Measurements from ENCODE around the gene SBNO2. TPM values are rescaled to one million over a fixed set of nuclear protein-coding genes. Genes with fewer than 3 reads are reported as not detected.
A peak's percentile ranks its signal among the peaks of the same experiment; 100 is the strongest.
"Not testable (repeated sequence)": the region's sequence is repeated elsewhere in the genome, so short reads cannot be mapped to it uniquely, and the experiment has no call there.

The SBNO2 gene
- total RNA-seq, 4 donors from 2014 or later: 33.1 to 208 (median 61.9) TPM

GRCh38 chr19:1213391-1214286 is 39.6 kb upstream of the SBNO2 start:
- no peak for DNase-seq (ENCODE audit: low spot score)
- ATAC-seq (ENCODE audit: low FRiP score): peak; percentile 37

GRCh38 chr19:1211494-1212234 is 37.6 kb upstream of the SBNO2 start:
- no peak for TF ChIP-seq CTCF (IDR thresholded peaks at IDR 0.05)
- ATAC-seq (ENCODE audit: low FRiP score): no peak
- DNase-seq (ENCODE audit: low spot score): no peak

More at GRCh38 chr19:1213391-1214286, 39.6 kb upstream of the SBNO2 start:
- TF ChIP-seq CTCF (IDR thresholded peaks at IDR 0.05): no peak

GRCh38 chr19:1210227-1210538 is 36.1 kb upstream of the SBNO2 start:
- TF ChIP-seq CTCF (IDR thresholded peaks at IDR 0.05): no peak
- ATAC-seq (ENCODE audit: low FRiP score): no peak
- no peak for DNase-seq (ENCODE audit: low spot score)

GRCh38 chr19:1208830-1209229 is 34.8 kb upstream of the SBNO2 start:
- not testable (repeated sequence) for ATAC-seq (ENCODE audit: low FRiP score); DNase-seq (ENCODE audit: low spot score)

GRCh38 chr19:1206864-1207450 is 32.9 kb upstream of the SBNO2 start:
- no peak for TF ChIP-seq CTCF (IDR thresholded peaks at IDR 0.05)
- no peak for ATAC-seq (ENCODE audit: low FRiP score)
- no peak for DNase-seq (ENCODE audit: low spot score)

GRCh38 chr19:1206150-1206863 is 32.2 kb upstream of the SBNO2 start:
- DNase-seq (ENCODE audit: low spot score): no peak
- no peak for TF ChIP-seq CTCF (IDR thresholded peaks at IDR 0.05)
- no peak for ATAC-seq (ENCODE audit: low FRiP score)
